ENCODE measurements around the gene GPX4.
A peak's percentile ranks its signal among the peaks of the same experiment; 100 is the strongest.

GPX4 gene

DNA sequence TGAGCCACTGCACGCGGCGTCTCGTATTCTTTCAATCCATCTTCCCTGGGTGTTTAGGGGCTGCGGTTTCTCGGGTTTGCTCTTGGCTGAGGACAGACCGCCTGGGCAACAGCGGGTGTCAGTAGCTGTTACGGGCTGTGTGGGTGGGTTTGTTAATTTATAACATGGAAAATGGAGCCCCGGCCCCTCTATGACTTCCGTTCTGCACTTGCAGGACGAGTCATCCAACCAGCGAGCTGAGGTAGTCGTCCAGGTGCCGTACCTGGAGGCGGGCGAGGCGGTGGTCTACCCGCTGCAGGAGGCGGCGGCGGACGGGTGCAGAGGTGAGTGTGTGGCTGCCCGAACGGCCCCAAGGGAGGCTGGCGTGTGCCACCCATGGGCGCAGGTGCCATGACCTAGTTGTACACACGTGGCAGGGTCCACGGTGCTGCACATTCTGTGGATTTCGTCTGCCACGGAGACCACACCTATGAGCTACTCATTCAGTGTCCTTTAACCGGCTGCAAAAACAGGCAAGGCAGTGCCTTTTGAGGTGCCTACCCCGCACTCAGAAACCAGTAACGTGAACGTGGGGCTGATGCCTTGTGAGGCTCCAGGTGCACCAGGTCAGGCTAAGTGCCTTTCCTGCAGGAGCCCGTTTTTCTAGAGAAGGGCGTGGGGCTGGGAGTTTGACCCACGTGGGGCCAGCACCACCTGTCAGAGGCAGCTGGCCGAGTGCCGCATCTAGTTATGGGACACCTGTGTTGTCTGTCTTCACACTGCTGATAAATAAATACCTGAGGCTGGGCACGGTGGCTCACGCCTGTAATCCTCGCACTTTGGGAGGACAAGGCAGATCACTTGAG, 19.5 kb upstream of the GPX4 start:
- no peak for DNase-seq

DNA sequence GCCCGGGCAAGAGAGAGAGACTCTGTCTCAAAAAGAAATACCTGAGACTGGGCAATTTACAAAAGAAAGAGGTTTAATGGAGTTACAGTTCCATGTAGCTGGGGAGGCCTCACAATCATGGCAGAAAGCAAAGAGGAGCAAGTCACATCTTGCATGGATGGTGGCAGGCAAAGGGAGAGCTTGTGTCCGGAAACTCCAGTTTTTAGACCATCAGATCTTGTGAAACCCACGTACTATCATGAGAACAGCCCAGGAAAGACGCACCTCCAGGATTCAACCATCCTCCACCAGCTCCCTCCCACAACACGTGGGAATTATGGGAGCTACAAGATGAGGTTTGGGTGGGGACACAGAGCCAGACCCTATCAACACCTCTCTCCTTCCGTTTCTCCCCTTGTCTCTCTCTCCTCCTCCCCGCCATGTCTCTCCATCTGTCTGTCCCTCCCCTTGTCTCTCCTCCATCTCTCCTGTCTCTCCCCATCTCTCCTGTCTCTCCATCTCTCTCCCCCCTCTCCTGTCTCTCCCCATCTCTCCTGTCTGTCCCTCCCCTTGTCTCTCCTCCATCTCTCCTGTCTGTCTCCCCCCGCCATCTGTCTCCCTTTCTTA, 18.6 kb upstream of the GPX4 start:
- DNase-seq, result peak in 1 of 4 experiments; percentile 3

DNA sequence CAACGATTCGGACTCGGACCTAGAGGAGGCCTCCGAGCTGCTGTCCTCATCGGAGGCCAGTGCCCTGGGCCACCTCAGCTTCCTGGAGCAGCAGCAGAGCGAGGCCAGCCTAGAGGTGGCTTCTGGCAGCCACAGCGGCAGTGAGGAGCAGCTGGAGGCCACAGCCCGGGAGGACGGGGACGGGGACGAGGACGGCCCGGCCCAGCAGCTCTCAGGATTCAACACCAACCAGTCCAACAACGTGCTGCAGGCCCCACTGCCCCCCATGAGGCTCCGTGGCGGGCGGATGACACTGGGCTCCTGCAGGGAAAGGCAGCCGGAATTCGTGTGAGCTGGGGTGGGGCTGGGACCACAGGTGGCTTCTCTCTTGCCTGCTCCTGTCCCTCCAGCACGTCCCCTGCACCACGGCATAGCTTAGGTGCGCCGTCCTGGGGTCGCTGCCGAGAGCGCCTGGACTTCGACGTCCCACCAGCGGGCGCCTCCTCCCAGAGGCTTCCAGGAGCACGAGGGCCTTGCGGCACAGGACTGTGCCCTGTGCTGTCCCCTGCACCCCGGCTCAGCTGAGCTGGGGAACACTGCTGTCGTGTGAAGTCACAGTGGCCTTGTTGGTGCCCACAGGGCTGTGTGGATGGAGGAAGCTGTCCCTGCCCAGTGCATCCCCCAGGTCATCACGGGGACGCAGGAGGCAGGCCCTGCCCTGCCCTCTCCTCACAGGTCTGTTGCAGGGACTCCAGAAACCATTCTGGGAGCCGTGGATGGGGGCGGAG, 17.9 kb upstream of the GPX4 start:
- DNase-seq, result peak in 1 of 4 experiments; percentile 8

DNA sequence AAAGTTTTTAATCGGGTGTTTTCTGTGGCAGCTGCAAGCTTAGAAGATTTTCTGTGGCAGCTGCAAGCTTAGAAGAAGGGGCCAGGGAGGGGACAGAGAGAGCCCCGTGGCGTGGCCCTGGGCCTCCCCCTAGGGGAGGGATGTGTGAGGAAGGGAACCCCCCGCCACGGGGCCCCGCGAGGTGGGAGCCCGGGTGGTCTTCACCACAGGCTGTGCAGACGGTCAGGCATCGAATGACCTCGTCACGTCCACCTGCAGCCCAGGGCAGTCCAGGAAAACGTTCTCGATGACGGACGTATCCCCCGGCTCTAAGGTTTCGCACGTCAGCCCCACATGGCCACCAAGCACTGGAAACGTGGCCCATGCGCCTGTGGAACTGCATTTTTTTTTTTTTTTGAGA, 17.2 kb upstream of the GPX4 start:
- DNase-seq, result peak in 1 of 4 experiments; percentile 9

DNA sequence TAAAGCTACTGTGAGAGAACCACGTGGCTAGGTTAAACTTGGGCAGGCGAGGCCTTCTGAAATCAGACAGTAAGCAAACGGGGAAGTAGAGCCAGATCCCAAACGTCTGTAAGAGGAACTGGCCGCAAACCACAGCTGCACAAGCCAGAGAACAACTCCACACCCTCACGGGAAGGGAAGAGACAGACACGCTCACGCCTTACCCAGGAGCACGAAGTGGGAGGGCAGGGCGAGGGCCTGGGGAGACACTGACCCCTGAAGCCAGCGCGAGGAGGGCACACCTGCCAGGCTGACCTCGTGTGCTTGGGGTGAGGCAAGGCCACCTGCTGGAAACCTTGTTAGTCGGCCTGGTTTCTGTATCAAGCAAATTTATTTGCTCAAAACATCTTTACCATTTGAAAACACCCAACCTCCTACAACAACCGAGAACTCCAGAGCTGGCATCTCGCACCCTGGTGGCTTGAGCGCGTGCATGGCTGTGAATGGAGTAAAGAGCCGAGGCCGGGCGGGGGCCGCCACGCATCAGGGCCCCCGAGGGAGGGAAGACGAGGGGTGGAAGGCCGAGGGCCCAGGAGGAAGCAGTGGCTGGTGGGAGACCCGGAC, 15.9 kb upstream of the GPX4 start:
- DNase-seq, result peak; percentile 93 to 97 (median 95)

DNA sequence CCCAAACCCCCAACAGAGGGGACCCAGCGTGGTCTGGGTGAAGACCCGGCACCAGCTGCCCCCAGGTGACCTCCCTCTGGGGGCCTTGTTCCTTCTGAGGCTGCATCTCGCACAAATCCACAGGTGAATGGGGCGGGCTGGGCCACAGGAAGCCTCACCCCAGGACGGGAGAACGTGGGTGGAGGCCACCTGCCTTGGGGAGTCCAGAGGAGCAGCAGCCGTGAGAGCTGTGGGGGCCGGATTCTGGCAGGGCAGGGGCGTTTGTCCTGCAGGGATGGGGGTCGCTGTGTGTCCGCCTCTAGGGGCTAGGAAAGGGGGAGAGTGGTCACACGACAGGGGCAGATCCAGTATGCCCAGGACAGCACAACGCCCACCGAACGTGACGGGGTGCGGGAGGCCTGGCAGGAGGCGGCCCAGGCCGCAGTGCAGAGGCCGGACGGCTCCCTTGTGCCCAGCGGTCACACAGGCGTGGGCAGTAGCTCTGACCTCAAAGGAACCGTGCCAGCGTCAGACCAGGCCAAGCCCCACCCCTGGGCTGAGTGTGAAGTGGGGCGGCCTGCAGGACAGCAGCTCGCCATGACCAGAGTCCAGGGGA, 15.3 kb upstream of the GPX4 start:
- peak; percentile 76 to 86 (median 82) for DNase-seq

DNA sequence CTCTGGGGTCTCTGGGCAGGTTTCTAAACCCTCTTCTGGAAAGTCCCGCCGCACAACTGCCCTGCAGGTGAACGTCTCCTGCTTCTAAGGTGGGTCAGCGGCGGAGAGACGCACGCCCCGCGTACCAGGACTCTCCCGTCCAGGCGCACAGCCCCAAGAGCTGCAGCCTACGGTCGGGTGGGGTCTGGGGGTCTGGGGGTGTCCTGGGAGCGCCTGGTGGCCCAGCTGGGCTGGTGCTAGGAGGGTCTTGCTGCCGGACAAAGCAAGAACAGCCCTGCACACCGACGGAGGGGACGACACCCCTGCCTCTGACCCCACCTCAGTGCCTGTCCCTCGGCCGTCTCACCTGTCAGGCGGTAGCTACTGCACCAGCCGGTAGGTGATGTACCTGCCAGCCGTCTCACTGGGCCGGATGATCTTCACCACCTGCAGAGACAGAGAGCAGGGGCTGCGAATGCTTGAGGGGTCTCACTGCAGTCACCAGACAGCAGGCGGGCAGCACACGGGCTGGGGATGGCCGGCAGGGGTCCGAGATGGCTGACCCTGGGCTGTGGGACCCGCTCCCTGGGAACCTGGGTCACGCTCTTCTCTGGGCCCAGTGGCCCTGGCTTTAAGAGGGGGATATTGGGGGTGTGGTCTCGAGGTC, 14.5 kb upstream of the GPX4 start:
- no peak for DNase-seq

DNA sequence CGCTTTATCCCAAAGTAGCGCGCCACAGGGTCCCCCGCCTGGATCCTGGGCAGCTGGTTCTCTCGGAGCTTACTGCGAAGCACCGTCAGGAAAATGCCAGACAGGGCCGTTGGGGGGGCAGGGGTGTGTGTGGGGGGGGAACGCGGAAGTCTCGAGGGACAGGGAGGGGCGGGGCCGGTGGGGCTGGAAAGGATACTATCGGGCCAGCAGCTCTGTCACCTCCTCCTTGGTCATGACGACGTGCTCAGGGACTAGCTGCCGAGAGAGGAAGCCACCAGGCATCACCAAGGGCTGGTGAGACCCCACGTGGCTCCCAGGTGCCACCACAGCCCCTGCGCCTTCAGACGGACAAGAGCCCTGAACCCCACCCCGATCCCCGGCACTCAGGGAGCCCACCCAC, 13.9 kb upstream of the GPX4 start:
- peak in 2 of 4 experiments; percentile 49 to 53 for DNase-seq

DNA sequence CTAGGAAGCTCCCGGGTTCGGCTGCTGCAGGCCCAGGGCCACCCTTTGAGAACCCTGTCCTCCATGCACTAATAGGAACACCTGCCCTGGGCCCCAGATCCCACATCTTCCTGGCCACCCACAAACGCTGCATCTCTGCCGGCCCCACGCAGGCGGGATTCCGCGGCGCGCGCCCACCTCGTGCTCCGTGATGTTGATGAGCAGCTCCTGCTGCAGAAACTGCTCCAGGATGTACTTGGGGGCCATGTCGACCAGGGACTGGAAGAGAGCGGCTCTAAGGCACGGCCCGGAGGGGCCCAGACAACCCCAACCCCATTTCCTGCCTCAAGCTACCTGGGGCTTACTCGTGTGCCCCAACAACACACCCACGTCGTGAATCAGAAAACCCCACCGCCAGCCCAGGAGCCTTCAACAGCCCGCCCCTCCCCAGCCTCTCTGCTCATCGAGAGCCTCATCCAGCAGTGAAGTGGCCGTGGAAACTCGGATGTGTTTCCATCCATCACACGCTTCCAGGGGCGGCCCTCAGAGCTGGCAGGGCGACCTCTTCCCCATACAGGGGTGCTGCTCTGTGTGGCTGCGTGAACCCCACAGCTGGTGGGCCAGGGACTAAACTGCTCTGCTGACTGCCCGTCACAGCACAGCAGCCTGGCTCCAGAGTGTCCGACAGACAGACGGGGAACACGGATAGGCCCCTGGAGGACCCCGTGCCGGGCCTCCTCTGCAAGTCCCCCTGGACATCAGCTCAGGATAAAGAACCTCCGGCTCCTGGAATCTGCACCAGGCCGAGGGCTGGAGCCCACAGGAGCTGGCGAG, 12.9 kb upstream of the GPX4 start:
- DNase-seq, result peak in 1 of 4 experiments; percentile 2

DNA sequence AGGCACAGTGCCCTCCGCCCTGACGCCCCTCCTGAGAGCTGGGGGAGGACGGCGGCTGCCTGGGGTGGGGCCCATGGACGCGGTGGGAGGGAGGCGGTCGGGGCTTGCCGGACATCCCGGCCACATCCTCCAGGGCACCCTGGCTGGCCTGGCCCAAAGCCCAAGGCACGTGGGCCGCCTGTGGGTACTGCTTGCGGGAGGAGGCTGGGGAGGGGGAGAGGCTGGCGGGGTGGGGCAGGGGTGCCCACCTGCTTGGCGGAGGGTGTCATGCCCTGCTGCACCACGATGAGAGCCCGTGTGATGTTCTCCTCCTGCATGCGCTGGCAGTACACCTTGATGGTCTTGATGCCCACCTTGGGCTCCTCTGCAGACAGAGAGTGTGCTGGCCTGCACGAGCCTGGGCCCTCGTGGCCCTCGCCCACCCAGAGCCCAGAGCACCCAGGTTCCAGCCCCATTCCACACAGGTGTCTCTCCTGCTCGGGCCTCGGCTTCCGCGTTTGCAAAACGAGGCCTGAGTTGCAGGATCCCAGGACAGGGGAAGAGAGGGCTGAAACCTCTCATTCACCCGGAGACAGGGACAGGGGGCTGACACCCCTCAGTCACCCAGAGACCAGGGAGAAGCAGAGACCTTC, 12.1 kb upstream of the GPX4 start:
- no peak for DNase-seq

DNA sequence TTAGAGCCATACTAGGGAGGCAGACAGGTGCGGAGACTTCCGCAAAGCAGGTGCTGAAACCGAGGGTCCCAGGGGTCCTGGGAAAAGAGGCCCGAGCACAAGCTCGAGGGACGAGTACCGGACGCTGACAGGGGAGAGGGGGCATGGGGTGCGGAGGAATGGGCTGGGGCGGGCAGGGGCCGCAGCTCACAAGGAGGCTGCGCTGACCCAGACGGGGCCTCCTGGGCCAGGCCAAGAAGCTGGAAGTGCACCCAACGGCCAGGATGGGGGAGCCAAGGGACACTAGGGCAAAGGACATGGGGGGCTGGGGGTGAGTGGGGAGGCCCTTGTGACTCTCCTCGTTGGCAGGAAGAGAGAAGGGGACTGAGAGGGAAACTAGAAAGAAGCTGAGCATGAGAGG, 10.5 kb upstream of the GPX4 start:
- no peak for DNase-seq

DNA sequence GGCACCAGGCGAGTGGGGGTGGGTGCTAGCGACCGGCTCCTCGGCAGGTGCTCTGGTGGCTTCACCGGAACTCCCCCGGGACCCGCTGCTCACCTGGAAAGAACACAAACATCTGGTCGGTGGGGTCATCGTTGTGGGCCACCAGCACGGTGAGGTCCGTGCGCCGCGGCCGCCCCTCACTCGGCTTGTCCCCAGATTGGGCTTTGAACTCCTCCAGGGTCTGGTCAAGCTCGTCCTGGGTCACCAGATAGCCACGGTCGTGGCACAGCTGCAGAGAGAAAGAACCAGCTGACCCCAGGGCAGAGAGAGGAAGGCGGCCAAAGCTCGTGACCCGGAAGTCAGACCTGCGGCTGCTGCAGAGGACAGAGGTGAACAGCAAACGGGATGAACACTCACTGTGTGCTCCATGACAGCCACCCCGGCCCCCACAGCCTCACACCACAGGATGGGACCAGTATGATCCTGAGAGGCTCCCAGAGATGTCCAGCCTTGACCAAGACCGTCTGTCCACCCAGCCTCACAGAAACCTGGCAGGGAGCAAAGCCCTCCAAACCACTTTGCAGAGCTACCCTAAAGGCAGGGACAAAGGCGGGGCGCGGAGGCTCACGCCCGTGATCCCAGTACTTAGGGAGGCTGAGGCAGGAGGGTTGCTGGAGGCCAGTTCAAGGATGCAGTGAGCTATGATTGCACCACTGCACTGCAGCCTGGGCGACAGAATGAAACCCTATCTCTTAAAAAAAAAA, 9.8 kb upstream of the GPX4 start:
- no peak for DNase-seq

DNA sequence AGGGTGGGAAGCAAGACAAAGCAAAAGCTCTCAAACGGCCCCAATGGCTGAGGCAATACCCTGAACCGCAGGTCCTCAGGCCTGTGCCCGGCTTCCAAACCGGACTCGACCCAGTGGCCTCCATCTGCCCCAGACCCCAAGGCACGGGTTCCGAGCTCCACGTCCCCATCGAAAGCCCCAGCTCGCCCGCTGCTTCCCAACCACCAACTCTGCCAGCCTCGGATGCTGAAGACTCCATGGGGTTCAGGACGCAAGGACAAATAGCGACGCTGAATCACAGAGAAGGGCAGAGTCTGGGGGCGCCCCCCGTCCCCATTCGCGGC, 9.2 kb upstream of the GPX4 start:
- DNase-seq, result no peak

DNA sequence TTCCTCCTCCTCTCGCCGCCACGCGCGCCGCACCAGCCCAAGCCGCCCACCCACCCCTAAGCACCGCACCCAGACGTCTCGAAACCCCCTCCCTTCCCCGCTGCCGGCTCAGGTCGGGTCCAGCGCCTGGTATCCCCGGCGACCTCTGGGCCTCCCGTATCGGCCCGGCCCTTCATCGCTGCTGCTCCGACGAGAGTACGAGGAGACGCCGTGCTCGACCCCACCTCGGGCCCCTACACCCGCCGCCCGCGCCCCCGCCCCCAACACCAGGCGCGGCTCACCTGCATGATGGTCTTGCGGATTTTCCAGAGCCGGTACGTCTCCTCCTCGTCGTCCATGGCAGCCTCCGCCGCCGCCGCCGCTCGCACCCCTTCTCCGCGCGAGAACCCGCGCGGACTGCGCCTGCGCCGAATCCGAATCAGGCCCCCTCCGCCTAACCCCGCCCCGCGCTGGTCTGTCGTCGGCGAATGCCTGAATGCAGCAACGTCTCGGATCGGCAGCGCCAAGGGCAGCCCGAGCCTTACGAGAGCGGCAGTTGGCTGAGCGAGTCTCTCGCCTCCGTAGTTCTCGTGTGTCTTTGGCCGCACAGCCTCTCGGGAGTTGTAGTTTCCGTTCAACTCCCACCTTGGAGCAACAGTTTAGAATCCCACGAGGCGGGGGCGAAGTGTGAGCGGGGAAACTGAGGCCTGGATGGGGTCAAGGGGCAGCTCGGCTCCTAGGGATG, 8.7 kb upstream of the GPX4 start, which contains the start of gene POLR2E:
TSS of gene POLR2E (minus strand) at position 398 of the 724 bp plus-strand sequence. CDS start at position 338, 60 bp downstream.
- DNase-seq, result peak; percentile 99

DNA sequence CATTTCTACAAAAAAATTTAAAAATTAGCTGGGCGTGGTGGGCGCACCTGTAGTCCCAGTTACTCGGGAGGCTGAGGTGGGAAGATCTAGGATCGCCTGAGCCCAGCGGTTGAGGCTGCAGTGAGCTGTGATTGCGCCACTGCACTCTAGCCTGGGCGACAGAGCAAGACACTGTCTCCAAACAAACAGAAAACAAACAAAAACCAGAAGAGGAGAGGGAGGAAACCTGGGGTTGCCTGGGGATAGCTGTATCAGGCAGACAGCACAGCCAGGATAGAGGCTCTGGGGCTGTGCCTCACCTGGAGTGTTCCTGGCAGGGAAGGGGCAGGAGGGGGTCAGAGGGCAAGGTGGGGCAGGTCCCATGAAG, 6.0 kb upstream of the GPX4 start:
- peak in 2 of 4 experiments; percentile 39 to 45 for DNase-seq

DNA sequence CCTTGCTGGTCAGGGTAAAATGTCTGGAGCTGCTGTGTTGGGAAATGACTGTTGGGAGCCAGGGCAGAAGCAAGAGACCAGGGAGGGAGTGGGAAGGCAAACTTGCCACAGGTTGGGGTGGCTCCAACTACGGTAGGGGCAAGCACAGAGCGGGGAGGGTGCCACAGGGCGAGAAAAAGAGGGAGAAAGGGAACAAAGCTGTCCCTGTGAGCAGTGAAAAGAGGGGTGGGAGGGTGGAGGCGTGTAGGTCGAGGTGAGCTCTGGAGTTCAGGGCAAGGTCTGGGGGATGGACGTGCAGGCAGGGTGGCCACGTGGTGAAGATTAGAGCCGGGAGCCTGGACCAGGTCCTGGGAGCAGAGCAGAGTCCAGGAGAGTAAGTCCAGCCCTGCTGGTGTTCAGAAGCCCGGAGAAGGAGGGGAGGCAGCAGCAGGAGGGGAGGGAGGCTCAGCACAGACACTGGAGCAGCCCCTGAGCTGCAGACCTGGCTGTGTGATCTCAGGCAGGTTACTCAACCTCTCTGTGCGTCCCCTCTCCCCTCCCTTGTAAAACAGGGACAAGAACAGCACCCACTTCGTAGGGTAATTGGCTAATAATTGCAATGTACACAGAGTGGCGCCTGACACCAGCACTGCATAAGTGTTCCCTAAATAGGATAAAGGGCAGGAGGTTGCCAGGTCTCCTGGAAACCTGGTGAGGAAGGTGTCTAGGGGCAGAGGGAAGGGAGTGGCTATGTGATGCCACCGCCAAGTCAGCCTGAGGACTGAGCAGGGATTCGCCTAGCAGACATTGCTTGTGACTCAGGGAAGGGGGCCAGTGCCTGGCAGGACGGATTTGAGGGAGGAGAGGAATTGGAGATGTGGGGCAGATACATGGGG, 5.4 kb upstream of the GPX4 start:
- DNase-seq, result peak in 2 of 4 experiments; percentile 38 to 44

DNA sequence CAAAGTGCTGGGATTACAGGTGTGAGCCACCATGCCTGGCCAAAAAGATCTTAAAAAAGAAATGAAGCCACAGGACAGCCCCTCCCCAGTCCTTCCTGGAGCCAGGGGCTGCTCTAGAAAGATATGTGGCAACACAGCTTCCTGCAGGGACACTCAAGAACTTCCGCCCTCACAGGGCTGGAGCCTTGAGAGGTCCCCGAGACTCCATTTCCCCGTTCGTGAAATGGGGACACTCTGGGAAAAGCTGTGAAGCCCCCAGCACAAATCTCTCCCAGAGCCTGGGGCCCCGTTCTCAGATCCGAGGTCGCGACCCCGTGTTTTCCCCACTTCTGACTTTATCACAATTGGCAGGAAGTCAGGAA, 2.5 kb upstream of the GPX4 start:
- DNase-seq, result peak; percentile 65 to 86 (median 84)
